H1 (cell line): ENCODE results near the gene DENND4C. TPM values are rescaled to one million over a fixed set of nuclear protein-coding genes. Genes with fewer than 3 reads are reported as not detected.

Experiments
- CBX8 ChIP-seq: fragments of 300-800, 300-1000 bp; sonication (generic); IDR thresholded peaks from 2 replicates; pipeline ENCODE4 v1.7.1; 2016; ENCODE audit warnings: low read depth, low read length, borderline replicate concordance
- EP300 ChIP-seq, 2 experiments: IDR thresholded peaks; 1 replicate in 1 of 2; 2 replicates in 1 of 2; pipeline ENCODE4 v1.6.1; 2011 to 2012; ENCODE audit warnings: low read depth in 2 of 2, low read length in 2 of 2, mild to moderate bottlenecking in 2 of 2, borderline replicate concordance in 1 of 2, inconsistent platforms in 1 of 2, moderate library complexity in 1 of 2
- GTF2F1 ChIP-seq: IDR thresholded peaks from 2 replicates; pipeline ENCODE4 v1.6.1; 2012; ENCODE audit warnings: low read depth, low read length, improper control_type of control experiment, borderline replicate concordance
- POLR2A ChIP-seq, 2 experiments: IDR thresholded peaks; 1 replicate in 1 of 2; 2 replicates in 1 of 2; pipeline ENCODE4 v1.6.1; 2011; ENCODE audit warnings: low read depth in 2 of 2, low read length in 2 of 2, mild to moderate bottlenecking in 2 of 2; ENCODE audit errors: control extremely low read depth in 1 of 2
- RBBP5 ChIP-seq: IDR thresholded peaks from 2 replicates; pipeline ENCODE4 v1.7.1; 2012; ENCODE audit warnings: low read depth, mild to moderate bottlenecking, inconsistent platforms, low read length, moderate library complexity, borderline replicate concordance
- RNF2 ChIP-seq: fragments of 200-900, 300-1000 bp; sonication (generic); IDR thresholded peaks from 2 replicates; pipeline ENCODE4 v1.7.1; 2016; ENCODE audit warnings: borderline replicate concordance, low read depth, mild to moderate bottlenecking, antibody characterized with exemption, low read length; ENCODE audit not compliant: poor library complexity, severe bottlenecking; ENCODE audit errors: missing control alignments
- SUZ12 ChIP-seq: fragments of 200-600 bp; sonication (generic); IDR thresholded peaks from 2 replicates; pipeline ENCODE4 v1.6.1; 2012; ENCODE audit warnings: mild to moderate bottlenecking, inconsistent platforms, low read length, moderate library complexity, mixed read lengths
- polyA plus RNA-seq, 7 experiments: library from polyadenylated mRNA; depleted of rRNA in 3 of 7; stranded (reverse) in 5 of 7; unstranded in 2 of 7; fragments of >200 nt in 5 of 7; fragments of 200-250 nt in 2 of 7; gene quantifications; 1 replicate in 5 of 7; 2 replicates in 1 of 7; 4 replicates in 1 of 7; pipeline versions ENCODE4 v1.2.1 to v1.2.3, GENCODE V29; 2011 to 2013; ENCODE audit warnings: missing spikeins in 2 of 7, mixed read lengths in 2 of 7
- total RNA-seq: library from RNA; stranded (reverse); fragmentation: NEBNext Ultra II Directional; extraction: Animal tissue kit (Norgen Biotek cat#: 25700); gene quantifications from 2 replicates; pipeline ENCODE4 v1.2.1, GENCODE V29; 2021

DENND4C gene
- total and polyA plus RNA-seq, 2 of the 8 experiments (the other 6 are each of a cell fraction or from before 2014, with no cell fraction given): 6.9 to 18.9 TPM

- no peak for TF ChIP-seq CBX8
- TF ChIP-seq POLR2A (IDR thresholded peaks at IDR 0.05; ENCODE audit: control extremely low read depth in 1 of 2, low read depth in 2 of 2, low read length in 2 of 2): no peak
- no peak for TF ChIP-seq EP300 (IDR thresholded peaks at IDR 0.05; ENCODE audit: borderline replicate concordance in 1 of 2, low read depth in 2 of 2, low read length in 2 of 2)
- TF ChIP-seq RNF2: no peak
- TF ChIP-seq GTF2F1: no peak
- no peak for TF ChIP-seq SUZ12
- TF ChIP-seq RBBP5: no peak
Measured at GRCh38 chr9:19213823-19214222, 16.7 kb upstream of the DENND4C start (continued).
